HepG2 (cell line): ENCODE data around the gene MBTD1. TPM values are rescaled to one million over a fixed set of nuclear protein-coding genes. Genes with fewer than 3 reads are reported as not detected.

Experiments used
- ATAC-seq: fragments of 200-7000 bp; cut with Tn5 transposase; 3 replicates; pipeline ENCODE4 v1.9.1; 2020; ENCODE audit warnings: mild to moderate bottlenecking, moderate library complexity
- BruUV-seq: library from RNA; stranded (reverse); fragments of 400-500 nt; replicated peaks from 2 replicates; lab custom pipeline; 2021; lab: Mats Ljungman, UMichigan
- CTCF ChIA-PET: fragments of 300-600 bp; formaldehyde crosslinking; extraction: SDS; loops from one replicate; lab custom pipeline; 2021; ENCODE audit warnings: low total read pairs, inconsistent platforms, low intra/inter-chr PET ratio; lab: Yijun Ruan, JAX
- POLR2A ChIA-PET: fragments of 350-600 bp; sonication (Branson Sonifier 250); formaldehyde crosslinking; loops from one replicate; lab custom pipeline; 2020; ENCODE audit warnings: antibody characterized with exemption, inconsistent platforms; lab: Yijun Ruan, JAX
- DNase-seq: peaks from one replicate; pipeline ENCODE4 v3.0.0-alpha.2; 2015; ENCODE audit warnings: low spot score
- FAIRE-seq: peaks from 3 replicates; lab custom pipeline; 2011; peaks lifted over from hg19 to GRCh38; lab: Jason Lieb, UNC
- H2AFZ ChIP-seq: one replicate; pipeline ENCODE4 v1.6.1; 2011; ENCODE audit warnings: low read length, inconsistent platforms
- H3K27ac ChIP-seq: fragments of 300-600 bp; 3 replicates; pipeline ENCODE4 v1.8.0; 2011; ENCODE audit warnings: mixed run types, mild to moderate bottlenecking, mixed read lengths, low read length, inconsistent platforms; ENCODE audit not compliant: insufficient read depth; ENCODE audit errors: extremely low read length
- H3K27me3 ChIP-seq, 2 experiments: fragments of 200-600 bp in 1 of 2; 2 replicates in 1 of 2; 3 replicates in 1 of 2; pipeline versions ENCODE4 v1.6.0 to v1.8.0; 2011; ENCODE audit warnings: low read length in 2 of 2, mild to moderate bottlenecking in 2 of 2, moderate library complexity in 2 of 2, inconsistent platforms in 1 of 2; ENCODE audit not compliant: insufficient read depth in 2 of 2, control insufficient read depth in 1 of 2
- H3K36me3 ChIP-seq, 2 experiments: fragments of 200-600 bp in 1 of 2; replicated peaks in 1 of 2; 2 replicates in 1 of 2; 3 replicates in 1 of 2; pipeline versions ENCODE4 v1.5.1 to v1.8.0; 2011; ENCODE audit warnings: low read length in 2 of 2, inconsistent platforms in 1 of 2; ENCODE audit not compliant: insufficient read depth in 2 of 2, control insufficient read depth in 1 of 2
- H3K4me1 ChIP-seq: 2 replicates; pipeline ENCODE4 v1.5.1; 2012; ENCODE audit warnings: low read length, inconsistent platforms; ENCODE audit not compliant: insufficient read depth
- H3K4me2 ChIP-seq: 2 replicates; pipeline ENCODE4 v1.6.0; 2011; ENCODE audit warnings: low read depth, low read length, inconsistent platforms
- H3K4me3 ChIP-seq, 3 experiments: fragments of 200-600 bp in 1 of 3; sonication (generic), shearing (Covaris generic) in 1 of 3; replicated peaks in 1 of 3; 2 replicates each; pipeline ENCODE4 v1.5.1; 2011 to 2016; ENCODE audit warnings: low read length in 3 of 3, inconsistent platforms in 2 of 3, low read depth in 2 of 3, mild to moderate bottlenecking in 2 of 3, control low read depth in 1 of 3, mixed read lengths in 1 of 3; ENCODE audit not compliant: insufficient read depth in 1 of 3
- H3K79me2 ChIP-seq: one replicate; pipeline ENCODE4 v1.6.1; 2011; ENCODE audit warnings: low read length, inconsistent platforms; ENCODE audit not compliant: insufficient read depth
- H3K9ac ChIP-seq: 2 replicates; pipeline ENCODE4 v1.6.0; 2011; ENCODE audit warnings: mild to moderate bottlenecking, low read depth, low read length, inconsistent platforms; ENCODE audit not compliant: insufficient read depth
- H3K9me3 ChIP-seq: 2 replicates; pipeline ENCODE4 v1.5.1; 2012; ENCODE audit warnings: mild to moderate bottlenecking, low read length
- H4K20me1 ChIP-seq: 2 replicates; pipeline ENCODE4 v1.6.0; 2011; ENCODE audit warnings: inconsistent platforms, mild to moderate bottlenecking, low read length, moderate library complexity; ENCODE audit not compliant: insufficient read depth
- CBFB ChIP-seq: sonication (generic); formaldehyde crosslinking; IDR thresholded peaks from 2 replicates; pipeline ENCODE4 v1.4.0; 2020; ENCODE audit warnings: missing genetic modification reagents
- FOXC1 ChIP-seq: sonication (generic); formaldehyde crosslinking; IDR thresholded peaks from 2 replicates; pipeline ENCODE4 v1.8.0; 2022; ENCODE audit warnings: mild to moderate bottlenecking, missing genetic modification reagents, borderline replicate concordance
- KDM4B ChIP-seq: sonication (generic); formaldehyde crosslinking; IDR thresholded peaks from 2 replicates; pipeline ENCODE4 v1.4.0; 2020; ENCODE audit warnings: missing genetic modification reagents
- MTA3 ChIP-seq: sonication (generic); formaldehyde crosslinking; IDR thresholded peaks from 2 replicates; pipeline ENCODE4 v1.4.0; 2020; ENCODE audit warnings: missing genetic modification reagents
- NCOR1 ChIP-seq: fragments of 200-600 bp; sonication (generic); IDR thresholded peaks from 2 replicates; pipeline ENCODE4 v1.7.0; 2017; ENCODE audit warnings: antibody characterized with exemption, low read length, borderline replicate concordance
- NFE2L1 ChIP-seq: sonication (generic); formaldehyde crosslinking; IDR thresholded peaks from 2 replicates; pipeline ENCODE4 v1.4.0; 2020; ENCODE audit warnings: missing genetic modification reagents, mild to moderate bottlenecking, borderline replicate concordance
- NFKBIZ ChIP-seq: IDR thresholded peaks from 2 replicates; pipeline ENCODE4 v1.6.1; 2018; ENCODE audit warnings: missing genetic modification reagents, missing compliant biosample characterization
- NFYB ChIP-seq: sonication (generic); formaldehyde crosslinking; IDR thresholded peaks from 2 replicates; pipeline ENCODE4 v1.4.0; 2020; ENCODE audit warnings: missing genetic modification reagents
- PCBP2 ChIP-seq: fragments of 200-400 bp; formaldehyde crosslinking; optimal IDR thresholded peaks from 2 replicates; pipeline ENCODE3; 2018; ENCODE audit warnings: low read length, low read depth; ENCODE audit not compliant: poor library complexity, severe bottlenecking
- ZBTB10 ChIP-seq: sonication (generic); formaldehyde crosslinking; IDR thresholded peaks from 2 replicates; pipeline ENCODE4 v1.4.0; 2020; ENCODE audit warnings: missing genetic modification reagents, borderline replicate concordance
- ZNF30 ChIP-seq: sonication (generic); formaldehyde crosslinking; IDR thresholded peaks from 2 replicates; pipeline ENCODE4 v1.5.0; 2020; ENCODE audit warnings: mild to moderate bottlenecking, missing genetic modification reagents
- ZNF44 ChIP-seq: sonication (generic); formaldehyde crosslinking; IDR thresholded peaks from 2 replicates; pipeline ENCODE4 v1.5.1; 2020; ENCODE audit warnings: mild to moderate bottlenecking, missing genetic modification reagents
- WGBS: methylation state at CpG from one replicate; pipeline ENCODE4 v1.1.6; 2017; ENCODE audit warnings: low lambda C conversion rate; 5-methylcytosine and 5-hydroxymethylcytosine counted together
- in situ Hi-C: cut with HindIII; loops from 2 replicates; pipeline ENCODE4 v1.10.0; 2017; ENCODE audit warnings: low pct_unique_long_range_greater_than_20kb; ENCODE audit not compliant: extremely low pct_ligation_motif_present
- intact Hi-C: fragments of 100-400 bp; cut with micrococcal nuclease; formaldehyde crosslinking; loops from one replicate; pipeline ENCODE4 v1.10.0; 2022; ENCODE audit not compliant: unreplicated experiment
- polyA plus RNA-seq, 8 experiments: library from polyadenylated mRNA; depleted of rRNA in 3 of 8; stranded (reverse) in 7 of 8; unstranded in 1 of 8; fragments of >200 nt; fragmentation: Illumina TruSeq in 4 of 8; extraction: Trizol in 4 of 8; gene quantifications; 2 replicates each; pipeline versions ENCODE4 v1.2.1 to v1.2.3, GENCODE V29; 2011 to 2016; ENCODE audit warnings: low read depth in 4 of 8, missing spikeins in 1 of 8, mixed read lengths in 1 of 8; ENCODE audit not compliant: insufficient read depth in 1 of 8
- total RNA-seq, 5 experiments: library from RNA; depleted of rRNA; stranded (reverse); fragments of >200 nt; fragmentation: Illumina TruSeq; extraction: Trizol; gene quantifications; 2 replicates each; pipeline ENCODE4 v1.2.3, GENCODE V29; 2016; ENCODE audit warnings: low read depth in 1 of 5
- TF ChIP-seq, protein P1 (sequence below): sonication (generic); formaldehyde crosslinking; IDR thresholded peaks from 2 replicates; pipeline ENCODE4 v1.8.0; 2022; ENCODE audit warnings: mild to moderate bottlenecking, missing genetic modification reagents, borderline replicate concordance
- TF ChIP-seq, protein P2 (sequence below): sonication (generic); formaldehyde crosslinking; IDR thresholded peaks from 2 replicates; pipeline ENCODE4 v1.4.0; 2020; ENCODE audit warnings: missing genetic modification reagents, mild to moderate bottlenecking, borderline replicate concordance

Gene MBTD1
- total and polyA plus RNA-seq, 2 of the 13 experiments (the other 11 are each of a cell fraction or from before 2014, with no cell fraction given): 20.9 TPM

- no peak overlapping the region for H3K4me3 ChIP-seq
- no peak overlapping the region for H3K9ac ChIP-seq
- in situ Hi-C loops (no loop called here), intact Hi-C loops (no loop called here)
- H3K4me1 ChIP-seq: no peaks in the 10 kb centered on the region
- no peak for TF ChIP-seq FOXC1 (CRISPR knock-in tag)
- TF ChIP-seq ZNF30: no peak
- TF ChIP-seq NFYB (CRISPR knock-in tag): no peak
- TF ChIP-seq PCBP2: no peak
- TF ChIP-seq, protein P1, sequence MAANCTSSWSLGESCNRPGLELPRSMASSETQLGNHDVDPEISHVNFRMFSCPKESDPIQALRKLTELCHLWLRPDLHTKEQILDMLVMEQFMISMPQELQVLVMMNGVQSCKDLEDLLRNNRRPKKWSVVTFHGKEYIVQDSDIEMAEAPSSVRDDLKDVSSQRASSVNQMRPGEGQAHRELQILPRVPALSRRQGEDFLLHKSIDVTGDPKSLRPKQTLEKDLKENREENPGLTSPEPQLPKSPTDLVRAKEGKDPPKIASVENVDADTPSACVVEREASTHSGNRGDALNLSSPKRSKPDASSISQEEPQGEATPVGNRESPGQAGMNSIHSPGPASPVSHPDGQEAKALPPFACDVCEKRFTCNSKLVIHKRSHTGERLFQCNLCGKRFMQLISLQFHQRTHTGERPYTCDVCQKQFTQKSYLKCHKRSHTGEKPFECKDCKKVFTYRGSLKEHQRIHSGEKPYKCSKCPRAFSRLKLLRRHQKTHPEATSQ (CRISPR knock-in tag): no peak
- no peak for TF ChIP-seq MTA3 (CRISPR knock-in tag)
- TF ChIP-seq NFE2L1 (CRISPR knock-in tag): no peak
- TF ChIP-seq NFKBIZ (CRISPR knock-in tag): no peak
- TF ChIP-seq, protein P2, sequence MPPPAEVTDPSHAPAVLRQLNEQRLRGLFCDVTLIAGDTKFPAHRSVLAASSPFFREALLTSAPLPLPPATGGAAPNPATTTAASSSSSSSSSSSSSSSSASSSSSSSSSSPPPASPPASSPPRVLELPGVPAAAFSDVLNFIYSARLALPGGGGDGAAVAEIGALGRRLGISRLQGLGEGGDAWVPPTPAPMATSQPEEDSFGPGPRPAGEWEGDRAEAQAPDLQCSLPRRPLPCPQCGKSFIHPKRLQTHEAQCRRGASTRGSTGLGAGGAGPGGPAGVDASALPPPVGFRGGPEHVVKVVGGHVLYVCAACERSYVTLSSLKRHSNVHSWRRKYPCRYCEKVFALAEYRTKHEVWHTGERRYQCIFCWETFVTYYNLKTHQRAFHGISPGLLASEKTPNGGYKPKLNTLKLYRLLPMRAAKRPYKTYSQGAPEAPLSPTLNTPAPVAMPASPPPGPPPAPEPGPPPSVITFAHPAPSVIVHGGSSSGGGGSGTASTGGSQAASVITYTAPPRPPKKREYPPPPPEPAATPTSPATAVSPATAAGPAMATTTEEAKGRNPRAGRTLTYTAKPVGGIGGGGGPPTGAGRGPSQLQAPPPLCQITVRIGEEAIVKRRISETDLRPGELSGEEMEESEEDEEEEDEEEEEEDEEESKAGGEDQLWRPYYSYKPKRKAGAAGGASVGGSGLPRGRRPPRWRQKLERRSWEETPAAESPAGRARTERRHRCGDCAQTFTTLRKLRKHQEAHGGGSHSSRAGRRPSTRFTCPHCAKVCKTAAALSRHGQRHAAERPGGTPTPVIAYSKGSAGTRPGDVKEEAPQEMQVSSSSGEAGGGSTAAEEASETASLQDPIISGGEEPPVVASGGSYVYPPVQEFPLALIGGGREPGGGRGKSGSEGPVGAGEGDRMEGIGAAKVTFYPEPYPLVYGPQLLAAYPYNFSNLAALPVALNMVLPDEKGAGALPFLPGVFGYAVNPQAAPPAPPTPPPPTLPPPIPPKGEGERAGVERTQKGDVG (CRISPR knock-in tag): no peak
- no peak for TF ChIP-seq CBFB
- no peak for TF ChIP-seq ZNF44
- TF ChIP-seq ZBTB10: no peak
- no peak for TF ChIP-seq NCOR1
- TF ChIP-seq KDM4B (CRISPR knock-in tag): no peak
- no peak for DNase-seq
- no peak for ATAC-seq
- BruUV-seq: no TSS peak
- 93% methylated on average over 4 of the region's 4 CpGs for WGBS
- ChIA-PET CTCF (no interaction called here), POLR2A (no interaction called here)
- peaks cover 7 to 10% of the 10 kb centered on the region in 2 experiments; a peak in 2 of 5 replicates for H3K36me3 ChIP-seq
- H2AFZ ChIP-seq: no peak overlapping the region
- no peak overlapping the region for H3K4me2 ChIP-seq
- H3K27ac ChIP-seq: no peak overlapping the region
- H3K79me2 ChIP-seq: peaks cover 65% of the 10 kb centered on the region
- peaks cover 30% of the 10 kb centered on the region for H4K20me1 ChIP-seq
- no peaks in the 10 kb centered on the region for H3K27me3 ChIP-seq
- no peaks in the 10 kb centered on the region for H3K9me3 ChIP-seq
- FAIRE-seq: no peak
Measured at GRCh38 chr17:51230306-51230705, 29.5 kb downstream of the MBTD1 start.
